ENCODE measurements around the gene C11orf58.
A peak's percentile ranks its signal among the peaks of the same experiment; 100 is the strongest.

The C11orf58 gene

GRCh38 chr11:16769386-16769785, 30.9 kb downstream of the C11orf58 start:
- no peak for DNase-seq

- DNase-seq, result no peak
Observed at GRCh38 chr11:16770016-16770415, 31.6 kb downstream of the C11orf58 start.

GRCh38 chr11:16771350-16772140, 33.1 kb downstream of the C11orf58 start:
- DNase-seq, result no peak

- no peak for DNase-seq
Observed at GRCh38 chr11:16772141-16772512, 33.7 kb downstream of the C11orf58 start.

- no peak for DNase-seq
Observed at GRCh38 chr11:16773981-16774935, 35.8 kb downstream of the C11orf58 start.

- DNase-seq, result no peak
Observed at GRCh38 chr11:16774936-16775613, 36.6 kb downstream of the C11orf58 start.

GRCh38 chr11:16775614-16776283, 37.3 kb downstream of the C11orf58 start:
- no peak for DNase-seq

GRCh38 chr11:16776711-16777612, 38.5 kb downstream of the C11orf58 start:
- DNase-seq, result no peak

- DNase-seq, result no peak
Observed at GRCh38 chr11:16777613-16777975, 39.1 kb downstream of the C11orf58 start.

- DNase-seq, result no peak
Observed at GRCh38 chr11:16778286-16778685, 39.8 kb downstream of the C11orf58 start.

- no peak for DNase-seq
Observed at GRCh38 chr11:16778876-16779275, 40.4 kb downstream of the C11orf58 start.

- no peak for DNase-seq
Observed at GRCh38 chr11:16779436-16779835, 41.0 kb downstream of the C11orf58 start.

GRCh38 chr11:16780146-16780545, 41.7 kb downstream of the C11orf58 start:
- no peak for DNase-seq

GRCh38 chr11:16780698-16781550, 42.5 kb downstream of the C11orf58 start:
- no peak for DNase-seq

GRCh38 chr11:16781936-16782919, 43.8 kb downstream of the C11orf58 start:
- DNase-seq, result no peak

- DNase-seq, result no peak
Observed at GRCh38 chr11:16783321-16783801, 44.9 kb downstream of the C11orf58 start.

- DNase-seq, result no peak
Observed at GRCh38 chr11:16784097-16784496, 45.6 kb downstream of the C11orf58 start.

GRCh38 chr11:16784666-16785065, 46.2 kb downstream of the C11orf58 start:
- no peak for DNase-seq

GRCh38 chr11:16785520-16786128, 47.2 kb downstream of the C11orf58 start:
- peak; percentile 55 for DNase-seq
